GM21529 (cell line): Measurements from ENCODE around the gene TIAM1.

ENCODE experiments used
- ATAC-seq: cut with Tn5 transposase; IDR thresholded peaks from one replicate; pipeline ENCODE4 v1.9.1; 2021; ENCODE audit not compliant: unreplicated experiment

TIAM1 gene

DNA sequence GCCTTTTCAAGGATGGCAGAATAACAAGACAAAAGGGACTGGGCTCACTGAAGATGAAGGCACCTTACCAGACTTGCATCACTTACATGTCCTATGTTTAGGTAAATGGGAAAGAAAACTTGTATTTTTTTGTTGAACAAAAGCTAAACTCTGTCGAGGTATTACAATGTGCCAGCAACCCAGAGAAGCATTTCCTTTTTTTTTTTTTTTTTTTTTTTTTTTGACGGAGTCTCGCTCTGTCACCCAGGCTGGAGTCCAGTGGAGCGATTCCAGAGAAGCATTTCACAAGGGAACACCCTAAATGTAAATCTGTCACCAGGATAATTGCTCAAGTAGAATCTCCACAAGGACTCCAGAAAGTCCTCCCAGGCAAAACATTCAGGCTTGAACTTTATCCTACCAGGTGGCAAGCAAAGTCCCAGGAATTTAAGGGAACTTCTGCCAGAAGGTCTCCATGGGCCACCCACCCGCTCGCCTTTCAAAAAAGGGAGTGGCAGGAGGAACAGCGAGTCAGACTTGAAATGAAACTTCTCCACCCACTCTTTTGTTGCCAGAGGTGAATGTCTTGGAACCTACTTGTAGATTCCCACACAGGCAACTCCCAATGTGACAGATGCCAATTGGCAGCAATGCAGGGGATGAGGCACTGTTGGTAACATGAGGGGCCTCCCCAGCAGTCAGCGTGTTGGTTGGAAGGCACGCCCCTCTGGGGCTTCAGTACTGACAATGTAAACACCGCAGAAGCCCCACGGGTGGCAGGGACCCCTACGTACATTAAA, 125.0 kb downstream of the TIAM1 start:
- ATAC-seq, result no peak

DNA sequence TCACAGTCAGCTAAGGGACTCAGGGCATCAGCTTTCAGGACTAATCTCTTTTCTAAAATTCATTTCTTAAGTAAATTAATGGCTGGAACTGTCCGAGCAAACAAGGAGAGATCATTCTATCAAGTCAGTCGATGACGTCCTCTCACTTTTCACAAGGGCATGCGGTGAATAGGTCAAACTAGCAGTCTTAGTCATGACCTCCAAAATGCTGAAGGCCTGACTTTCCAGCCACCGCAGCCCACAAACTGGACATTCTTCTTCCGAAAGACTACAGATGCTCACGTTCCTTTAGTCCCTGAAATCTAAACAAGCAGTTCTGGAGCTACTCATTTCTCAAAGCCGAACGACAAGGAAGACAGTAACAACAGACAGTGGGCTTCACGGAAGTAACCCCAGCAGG, 127.9 kb downstream of the TIAM1 start:
- ATAC-seq, result no peak

DNA sequence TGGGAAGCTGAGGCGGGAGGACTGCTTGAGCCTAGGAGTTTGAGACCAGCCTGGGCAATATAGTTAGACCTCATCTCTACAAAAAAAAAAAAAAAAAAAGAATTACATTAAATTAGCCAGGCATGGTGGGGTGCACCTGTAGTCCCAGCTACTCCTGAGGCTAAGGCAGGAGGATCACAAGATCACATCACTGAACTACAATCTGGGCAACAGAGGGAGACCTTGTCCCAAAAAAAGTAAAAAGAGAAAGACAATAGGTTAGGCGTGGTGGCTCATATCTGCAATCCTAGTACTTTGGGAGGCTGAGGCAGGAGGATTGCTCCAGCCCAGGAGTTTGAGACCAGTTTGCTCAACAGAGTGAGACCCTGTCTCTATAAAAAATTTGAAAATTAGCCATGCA, 130.3 kb downstream of the TIAM1 start:
- no peak for ATAC-seq

DNA sequence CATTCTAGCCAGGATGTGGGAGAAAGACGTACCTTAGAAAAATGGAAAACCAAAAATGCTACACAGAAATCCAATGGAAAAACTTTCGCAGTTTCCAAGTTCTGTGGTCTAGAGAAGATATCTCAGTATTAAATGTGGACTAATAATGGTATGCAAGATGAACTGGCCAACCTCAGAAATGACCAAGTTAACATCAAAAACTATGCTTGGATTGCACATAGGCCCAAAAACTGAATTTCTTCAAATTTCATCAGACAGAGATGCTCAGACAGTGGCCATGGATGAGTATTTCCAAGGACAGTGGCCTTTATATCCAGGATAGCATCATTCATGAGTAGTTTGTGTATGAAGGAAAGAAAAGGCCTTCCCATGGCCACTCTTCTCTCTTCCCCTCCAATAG, 132.2 kb downstream of the TIAM1 start:
- ATAC-seq, result no peak

DNA sequence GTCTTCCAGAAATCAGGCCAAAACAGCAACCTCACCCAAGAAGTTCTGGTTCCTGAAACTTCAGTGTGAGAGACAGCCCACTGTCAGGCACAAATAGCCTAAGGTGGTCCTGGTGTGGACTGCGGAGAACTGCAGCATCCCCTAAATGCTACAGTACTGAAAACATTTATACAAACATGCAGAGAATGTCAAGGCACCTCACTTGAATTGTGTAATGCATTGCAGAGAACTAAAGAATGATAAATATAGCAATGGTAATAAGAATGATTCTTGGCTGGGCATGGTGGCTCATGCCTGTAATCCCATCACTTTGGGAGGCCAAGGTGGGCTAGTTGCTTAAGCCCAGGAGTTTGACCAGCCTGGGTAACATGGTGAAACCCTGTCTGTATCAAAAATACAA, 138.6 kb downstream of the TIAM1 start:
- ATAC-seq, result no peak

DNA sequence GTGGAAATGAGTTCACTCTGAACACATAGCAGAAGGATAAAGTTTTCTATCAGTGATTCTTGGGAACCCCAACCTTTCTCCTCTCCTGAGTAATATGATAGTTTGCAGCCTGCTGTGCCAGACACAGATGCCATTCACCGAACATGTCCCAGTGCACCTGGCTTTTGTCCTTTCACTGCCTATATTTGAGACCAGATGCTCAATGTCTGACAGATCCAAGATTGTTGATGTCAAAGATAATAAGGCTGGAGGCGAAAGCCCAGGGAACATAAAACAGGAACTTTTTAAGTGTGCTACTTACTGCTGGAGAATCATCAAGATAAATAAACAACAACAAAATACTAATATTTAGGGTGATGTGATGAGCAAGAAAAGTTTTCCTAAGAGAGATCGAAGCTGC, 139.3 kb downstream of the TIAM1 start:
- no peak for ATAC-seq

DNA sequence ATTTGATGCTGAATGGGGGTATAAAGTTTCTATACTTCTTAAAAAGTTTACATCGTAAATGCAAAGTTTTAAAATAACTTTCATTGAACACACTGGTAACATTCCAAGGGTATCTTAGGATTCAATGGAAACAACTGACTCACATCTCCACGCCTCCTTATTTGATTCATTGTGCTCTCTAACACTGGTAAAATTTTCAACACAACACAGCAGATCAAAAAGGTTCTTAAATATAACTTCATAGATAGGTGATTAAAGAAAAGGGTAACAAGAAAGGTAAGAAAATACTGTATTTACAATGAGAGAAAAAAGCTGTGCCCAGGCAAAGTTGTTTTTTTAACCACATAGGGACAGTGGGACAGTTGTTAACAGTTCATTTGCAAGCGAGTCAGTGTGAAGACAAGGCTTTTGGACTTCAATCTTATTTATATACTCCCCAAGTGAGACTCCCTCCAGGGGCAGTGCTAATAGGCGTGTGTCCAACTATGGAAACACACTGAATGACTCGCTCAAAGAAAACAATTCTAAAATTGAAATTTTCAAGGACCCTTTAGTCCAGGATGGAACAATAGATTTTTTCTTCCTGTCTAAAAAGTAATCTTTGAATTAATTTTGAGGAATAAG, 140.5 kb downstream of the TIAM1 start:
- no peak for ATAC-seq

DNA sequence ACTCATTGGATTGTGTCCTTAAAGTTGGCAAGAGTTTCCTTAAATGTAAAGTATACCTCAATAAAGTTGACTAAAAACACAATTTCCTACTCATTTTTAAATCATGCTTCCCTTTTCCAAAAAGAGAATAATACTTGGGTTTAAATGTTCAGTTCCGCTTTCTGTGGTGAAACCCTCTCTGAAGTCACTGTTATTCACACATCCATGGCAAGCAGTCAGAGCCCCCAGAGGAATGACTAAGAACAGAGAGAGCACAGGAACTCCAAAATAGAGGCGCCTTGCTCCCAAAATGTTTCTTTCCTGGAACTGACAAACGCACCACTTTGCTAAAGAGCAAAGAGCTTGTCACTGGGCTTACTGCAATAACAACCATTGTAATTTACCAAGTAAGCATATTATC, 142.5 kb downstream of the TIAM1 start:
- ATAC-seq, result no peak

DNA sequence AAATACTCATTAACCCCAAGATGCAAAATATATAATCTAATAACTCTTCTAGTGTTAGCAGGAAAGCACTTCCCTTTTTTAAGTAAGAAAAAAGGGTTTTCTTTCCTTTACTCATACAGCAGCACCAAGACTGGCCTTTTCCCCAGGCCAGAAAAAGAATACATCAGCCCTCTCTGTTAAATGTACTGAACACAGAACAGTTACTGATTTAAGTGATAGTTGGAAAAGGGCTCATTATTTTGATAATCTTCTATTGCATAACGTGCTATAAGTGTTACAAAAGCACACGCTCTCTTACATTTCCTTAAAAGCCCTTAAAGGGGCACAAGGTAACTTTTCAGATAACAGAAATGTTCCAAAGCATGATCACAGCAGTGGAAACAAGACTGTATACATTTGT, 142.9 kb downstream of the TIAM1 start:
- ATAC-seq, result no peak

DNA sequence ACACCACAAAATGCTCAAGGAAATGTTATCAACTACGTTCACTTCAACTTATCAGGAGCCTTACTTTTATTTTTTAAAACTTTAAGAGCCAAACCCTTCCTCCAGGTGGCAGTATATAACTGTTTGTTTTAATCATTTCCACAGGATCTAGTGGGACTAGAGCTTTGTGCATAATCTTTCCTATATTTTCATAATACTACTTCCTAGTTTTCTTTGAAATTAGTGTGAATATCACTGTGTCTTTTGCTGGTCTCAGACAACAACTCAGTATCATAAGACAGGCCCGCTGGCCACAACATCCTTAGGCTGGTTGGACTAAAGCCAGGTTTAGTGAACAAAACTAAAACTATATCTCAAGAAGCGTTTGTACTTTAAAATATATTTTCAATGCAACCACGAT, 145.5 kb downstream of the TIAM1 start:
- no peak for ATAC-seq

DNA sequence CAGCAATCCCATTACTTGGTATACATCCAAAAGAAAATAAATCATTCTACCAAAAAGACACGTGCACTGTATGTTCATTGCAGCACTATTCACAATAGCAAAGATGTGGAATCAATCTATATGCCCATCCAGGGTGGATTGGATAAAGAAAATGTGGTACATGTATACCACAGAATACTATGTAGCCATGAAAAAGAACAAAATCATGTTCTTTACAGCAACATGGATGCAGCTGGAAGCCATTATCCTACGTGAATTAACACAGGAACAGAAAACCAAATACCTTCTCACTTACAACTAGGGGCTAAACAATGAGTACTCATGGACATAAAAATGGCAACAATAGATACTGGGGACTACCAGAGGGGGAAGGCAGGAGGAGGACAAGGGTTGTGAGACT, 147.3 kb downstream of the TIAM1 start:
- no peak for ATAC-seq

DNA sequence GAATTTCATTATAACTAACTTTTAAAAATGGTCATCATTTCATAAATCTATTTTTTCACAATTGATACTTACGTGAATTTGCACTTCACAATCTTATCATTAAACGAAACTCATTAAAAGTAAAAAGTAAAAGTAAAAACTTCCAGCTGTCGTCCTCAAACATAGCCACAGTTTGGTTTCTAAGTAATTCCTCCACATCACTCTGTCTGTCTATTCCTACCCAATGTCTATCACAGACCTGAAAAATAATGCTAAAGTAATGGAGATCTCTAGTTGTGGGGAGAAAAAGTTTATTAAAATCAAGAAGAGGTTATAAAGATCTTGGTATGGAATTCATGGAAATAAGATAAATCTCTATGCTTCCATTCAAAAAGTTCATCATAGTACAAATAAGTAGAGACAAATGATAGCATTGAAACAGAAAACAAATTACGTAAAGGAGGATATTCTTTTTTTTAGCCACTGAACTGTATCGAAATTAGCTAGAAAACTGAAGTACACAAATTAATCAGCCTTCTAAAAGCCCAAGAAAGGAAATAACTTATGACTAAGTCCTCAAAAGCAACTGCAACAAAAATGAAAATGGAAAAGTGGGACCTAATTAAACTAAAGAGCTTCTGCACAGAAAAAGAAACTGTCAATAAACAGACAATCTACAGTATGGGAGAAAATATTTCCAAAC, 148.6 kb downstream of the TIAM1 start:
- peak; percentile 76 for ATAC-seq

DNA sequence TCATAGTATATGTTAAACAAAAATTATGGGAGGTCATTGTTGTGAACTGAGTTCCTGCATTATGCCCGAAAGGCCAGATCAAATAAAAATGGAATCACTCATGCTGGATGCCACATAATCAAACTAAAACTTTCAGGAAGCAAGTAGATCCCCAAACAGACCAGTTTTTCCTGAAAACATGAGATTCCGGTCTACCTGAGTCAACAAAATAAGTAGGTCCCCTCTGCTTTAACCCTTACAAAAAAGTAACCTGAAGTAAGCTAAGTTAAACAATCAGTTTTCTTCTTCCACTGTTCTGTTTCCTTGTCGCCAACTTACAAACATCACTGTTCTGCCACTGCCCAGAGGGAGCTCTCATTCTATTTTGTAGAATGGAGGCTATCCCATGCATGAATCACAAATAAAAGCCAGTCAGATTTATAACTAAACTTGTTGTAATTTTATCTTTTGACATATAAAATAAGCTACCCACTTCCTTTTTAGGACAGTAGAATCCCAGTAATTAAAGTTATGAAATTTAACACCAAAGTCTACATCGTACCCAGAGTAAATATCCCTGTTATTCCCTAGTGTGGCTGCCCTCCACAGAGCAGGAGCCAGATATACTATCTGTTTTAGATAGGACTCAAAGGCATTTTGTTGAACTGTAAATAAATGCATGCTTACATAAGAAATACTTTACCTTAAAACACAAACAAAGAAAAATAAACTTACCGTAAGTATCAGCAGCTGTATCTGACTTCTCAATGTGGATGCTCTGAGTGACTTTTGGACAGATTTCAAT, 149.4 kb downstream of the TIAM1 start:
- no peak for ATAC-seq

DNA sequence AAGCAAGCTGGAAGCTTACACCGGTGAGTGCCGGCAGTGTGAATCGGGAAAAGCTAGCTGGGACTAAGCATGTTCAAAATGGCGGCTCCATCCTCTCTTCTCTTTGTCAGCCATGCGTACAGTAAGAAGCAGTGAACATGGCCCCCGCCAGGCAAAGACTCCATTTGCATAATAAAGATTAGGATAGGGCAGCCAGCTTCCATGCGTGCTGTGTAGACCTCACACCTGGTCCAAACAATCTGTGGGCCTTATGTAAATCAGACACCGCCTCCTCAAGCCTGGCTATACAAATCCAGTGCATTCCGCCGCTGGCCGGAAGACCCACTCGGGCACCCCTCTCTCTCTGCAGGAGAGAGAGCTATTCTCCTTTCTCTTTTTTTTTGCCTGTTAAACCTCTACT, 150.3 kb downstream of the TIAM1 start:
- ATAC-seq, result no peak

DNA sequence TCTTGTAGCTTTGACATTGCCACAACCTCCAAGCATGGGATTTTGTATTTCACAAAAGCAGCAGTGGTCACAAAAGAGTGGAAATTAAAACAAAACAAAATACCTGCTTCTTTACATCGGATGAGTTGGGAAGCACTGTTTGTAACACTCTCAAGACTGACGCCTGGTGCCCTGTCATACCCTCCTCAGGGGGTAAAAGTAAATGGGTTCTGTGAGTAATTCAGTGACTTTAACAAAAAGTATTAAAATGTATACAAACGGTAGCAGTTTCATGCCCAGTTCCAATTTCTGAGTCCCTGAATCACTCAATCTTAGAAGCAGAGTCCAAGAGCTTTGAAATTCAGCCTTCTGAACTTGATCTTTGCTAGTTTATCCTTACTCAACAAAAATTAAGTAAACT, 152.5 kb downstream of the TIAM1 start:
- no peak for ATAC-seq

DNA sequence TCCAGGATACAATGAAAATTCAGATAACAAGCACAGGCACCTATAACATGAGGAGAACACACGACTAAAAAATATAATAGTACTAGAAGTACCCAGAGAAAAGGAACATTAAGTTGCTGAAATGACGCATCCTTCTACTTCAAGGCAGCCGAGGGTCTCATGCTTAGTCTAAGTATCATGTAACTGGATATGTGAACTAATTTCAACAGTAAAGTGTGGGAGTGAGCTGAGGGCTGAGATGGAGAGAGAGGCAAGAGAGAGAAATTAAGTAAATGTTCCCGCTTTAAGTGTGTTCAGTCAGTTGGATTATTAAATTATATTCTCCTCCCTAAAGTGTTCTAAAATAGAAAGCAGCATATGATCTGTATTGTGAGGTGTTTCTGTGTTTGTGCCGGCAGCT, 153.5 kb downstream of the TIAM1 start:
- no peak for ATAC-seq

DNA sequence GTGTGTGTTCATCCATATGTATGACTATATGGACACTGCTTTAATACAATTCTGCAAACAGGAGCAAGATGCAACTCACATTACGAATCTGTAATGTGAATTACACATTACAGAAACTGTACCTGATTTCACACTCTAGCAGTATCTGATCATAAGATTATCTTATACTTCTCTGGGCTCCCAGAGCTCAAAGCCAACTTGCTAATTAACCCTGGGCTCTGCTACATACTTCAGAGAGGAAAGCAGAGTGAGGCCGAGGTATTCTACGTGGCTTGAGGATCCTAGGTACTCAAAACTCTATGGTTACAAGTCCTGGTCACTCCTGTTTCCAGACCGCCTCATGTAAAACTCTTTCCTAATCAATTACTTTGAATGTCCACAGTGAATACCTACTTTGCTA, 156.6 kb downstream of the TIAM1 start:
- no peak for ATAC-seq

DNA sequence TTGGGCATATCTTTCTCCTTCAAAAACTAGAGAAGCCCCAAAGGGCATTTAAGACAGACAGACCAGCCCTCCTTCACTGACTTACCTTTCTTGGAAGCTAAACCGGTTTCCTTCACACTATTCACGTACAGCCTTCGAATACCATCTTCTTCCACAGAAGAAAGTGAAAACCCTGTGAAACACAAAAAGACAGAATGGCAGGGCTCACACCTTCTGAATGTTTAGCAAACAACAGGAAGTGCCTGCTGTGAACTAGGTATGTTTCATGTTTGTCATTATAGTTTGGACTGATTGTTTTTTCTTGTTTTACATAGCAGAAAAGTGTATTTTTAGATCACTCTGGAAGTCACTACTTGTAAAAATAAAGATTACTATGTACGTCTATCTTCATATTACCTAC, 157.1 kb downstream of the TIAM1 start:
- ATAC-seq, result no peak

DNA sequence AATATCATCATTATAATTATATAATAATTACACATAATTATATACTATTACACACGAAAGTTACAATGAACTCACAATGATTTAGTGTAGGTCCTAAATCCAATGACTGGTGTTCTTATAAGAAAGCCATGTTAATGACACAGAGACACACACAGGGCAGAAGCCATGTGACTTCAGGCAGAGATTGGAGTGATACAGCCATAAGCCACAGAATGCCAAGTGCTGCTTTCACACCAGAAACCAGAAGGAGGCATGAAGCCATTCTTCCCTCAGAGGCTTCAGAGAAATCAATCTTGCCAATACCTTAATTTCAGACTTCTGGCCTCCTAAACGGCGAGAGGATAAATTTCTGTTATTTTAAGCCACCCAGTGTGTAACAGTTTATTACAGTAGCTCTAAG, 158.4 kb downstream of the TIAM1 start:
- ATAC-seq, result no peak

DNA sequence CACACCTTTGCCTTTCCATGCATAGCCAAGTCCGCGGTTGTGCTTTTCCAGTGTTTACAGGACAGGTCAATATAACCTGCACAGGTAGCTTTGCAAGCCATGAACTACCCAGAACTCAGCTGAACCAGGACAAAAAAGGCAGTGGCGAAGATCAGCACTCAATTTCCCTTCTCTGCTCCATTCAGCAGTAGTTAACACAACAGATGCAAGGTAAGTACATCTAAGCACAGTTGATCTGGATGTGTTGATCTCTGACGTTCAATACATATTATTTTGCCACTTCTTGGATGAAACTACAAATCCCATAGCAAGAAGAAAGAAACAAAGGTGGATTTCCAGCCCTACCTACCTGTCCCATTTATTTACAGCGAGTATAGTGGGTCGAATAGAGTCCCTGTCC, 159.2 kb downstream of the TIAM1 start:
- no peak for ATAC-seq

DNA sequence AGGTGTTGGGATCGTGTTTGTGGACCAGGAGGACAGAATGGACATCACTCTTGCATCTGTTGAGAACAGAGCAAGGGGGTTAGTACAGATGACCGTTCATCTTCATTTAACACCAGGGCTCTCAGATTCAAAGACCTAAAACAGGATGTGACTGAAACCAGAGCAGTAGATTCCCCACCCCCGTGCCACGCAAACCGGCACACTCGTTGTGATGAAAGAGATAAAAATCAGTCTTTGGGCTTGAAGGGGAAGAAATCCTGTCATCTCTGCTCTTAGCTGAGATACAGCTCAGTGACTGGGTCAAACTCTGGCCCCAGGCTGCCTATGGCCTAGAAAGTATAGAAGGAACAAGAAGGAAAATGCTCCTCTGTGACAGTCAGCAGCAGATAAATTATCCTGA, 159.6 kb downstream of the TIAM1 start:
- no peak for ATAC-seq
